Activated T-cell treated with anti-CD3 and anti-CD28 coated beads, Interleukin-2, amount 50 U/mL, for 24 hours (primary cell): ENCODE measurements around the gene CREB5.
"Not testable (repeated sequence)": the region's sequence is repeated elsewhere in the genome, so short reads cannot be mapped to it uniquely, and the experiment has no call there.

ENCODE experiments used
- DNase-seq: peaks from one replicate; pipeline ENCODE4 v3.0.0-alpha.2; 2020
- H3K27ac Mint-ChIP-seq: 2 replicates; pipeline ENCODE4 v1.8.0; 2020; ENCODE audit warnings: mild to moderate bottlenecking, mixed read lengths
- H3K27me3 Mint-ChIP-seq: 2 replicates; pipeline ENCODE4 v1.8.0; 2020; ENCODE audit warnings: mixed read lengths
- H3K36me3 Mint-ChIP-seq: 2 replicates; pipeline ENCODE4 v1.8.0; 2020; ENCODE audit warnings: low read depth, mixed read lengths
- H3K4me1 Mint-ChIP-seq: 2 replicates; pipeline ENCODE4 v1.8.0; 2020; ENCODE audit warnings: low read depth, mixed read lengths
- H3K4me3 Mint-ChIP-seq: 2 replicates; pipeline ENCODE4 v1.8.0; 2020; ENCODE audit warnings: mild to moderate bottlenecking, moderate library complexity, mixed read lengths
- H3K9me3 Mint-ChIP-seq: 2 replicates; pipeline ENCODE4 v1.8.0; 2020; ENCODE audit warnings: mixed read lengths

CREB5 gene

DNA sequence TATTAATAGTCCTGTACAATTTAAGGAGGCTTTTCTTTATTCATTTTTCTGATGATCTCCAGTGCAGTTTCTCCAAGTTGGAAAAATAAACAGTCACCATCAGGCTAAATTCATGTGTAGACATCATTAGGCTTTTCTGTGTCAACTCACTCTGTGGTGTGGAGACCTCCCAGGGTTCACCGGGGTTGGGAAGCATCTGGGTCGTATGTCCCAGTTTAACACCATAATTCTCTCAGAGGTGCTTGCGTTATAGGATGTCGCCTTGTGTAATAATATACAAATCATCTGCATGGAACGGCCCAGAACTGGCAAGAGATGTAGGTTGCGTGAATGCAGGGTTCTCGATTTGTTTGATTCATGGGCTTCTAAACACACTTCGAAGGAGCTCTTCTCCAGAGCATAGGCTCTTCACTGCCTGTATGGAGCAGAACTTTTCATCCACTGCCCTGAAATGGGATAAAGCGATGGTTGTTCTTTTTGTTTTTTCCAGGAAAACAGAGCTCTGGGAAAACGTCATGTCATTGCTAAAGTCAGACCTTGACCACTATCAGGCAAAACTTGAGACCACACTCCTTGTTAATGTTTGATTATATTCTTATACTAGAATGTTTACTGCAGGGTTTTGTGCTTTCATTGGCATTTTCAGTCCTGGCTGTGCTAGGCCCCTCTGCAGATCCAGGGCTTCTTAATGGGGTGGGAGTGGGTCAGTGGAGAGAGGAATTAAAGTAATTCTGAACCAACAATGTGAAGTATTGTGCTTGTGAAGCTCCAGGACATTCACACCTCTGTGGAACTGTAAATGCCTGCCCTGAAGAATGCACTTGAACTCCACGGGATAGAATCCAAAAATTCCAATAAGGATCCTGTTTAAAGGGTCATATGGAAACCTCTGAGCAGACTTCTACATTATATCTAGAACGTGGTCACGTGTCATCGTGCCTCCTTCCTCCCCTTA is 373.0 kb downstream of the CREB5 start:
- Mint-ChIP-seq H3K27ac (no peak overlapping the region), H3K36me3 (no peaks in the 10 kb centered on the region), H3K4me1 (peaks cover 4% of the 10 kb centered on the region), H3K27me3 (peaks cover 4% of the 10 kb centered on the region), H3K4me3 (no peak overlapping the region), H3K9me3 (no peaks in the 10 kb centered on the region)
- DNase-seq = no peak

DNA sequence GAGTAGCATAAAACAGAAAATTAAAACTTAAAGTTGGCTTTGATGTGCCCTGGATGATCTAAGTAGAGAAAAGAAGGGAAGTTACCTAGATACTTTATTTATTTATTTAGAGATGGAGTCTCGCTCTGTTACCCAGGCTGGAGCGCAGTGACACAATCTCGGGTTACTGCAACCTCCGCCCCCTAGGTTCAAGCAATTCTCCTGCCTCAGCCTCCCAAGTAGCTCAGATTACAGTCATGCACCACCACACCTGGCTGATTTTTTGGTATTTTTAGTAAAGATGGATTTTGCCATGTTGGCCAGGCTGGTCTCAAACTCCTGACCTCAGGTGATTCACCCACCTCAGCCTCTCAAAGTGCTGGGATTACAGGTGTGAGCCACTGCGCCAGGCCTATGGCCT is 373.8 kb downstream of the CREB5 start:
- not testable (repeated sequence) for H3K4me1 Mint-ChIP-seq, DNase-seq, H3K27ac Mint-ChIP-seq, H3K36me3 Mint-ChIP-seq, H3K4me3 Mint-ChIP-seq, H3K27me3 Mint-ChIP-seq, H3K9me3 Mint-ChIP-seq

DNA sequence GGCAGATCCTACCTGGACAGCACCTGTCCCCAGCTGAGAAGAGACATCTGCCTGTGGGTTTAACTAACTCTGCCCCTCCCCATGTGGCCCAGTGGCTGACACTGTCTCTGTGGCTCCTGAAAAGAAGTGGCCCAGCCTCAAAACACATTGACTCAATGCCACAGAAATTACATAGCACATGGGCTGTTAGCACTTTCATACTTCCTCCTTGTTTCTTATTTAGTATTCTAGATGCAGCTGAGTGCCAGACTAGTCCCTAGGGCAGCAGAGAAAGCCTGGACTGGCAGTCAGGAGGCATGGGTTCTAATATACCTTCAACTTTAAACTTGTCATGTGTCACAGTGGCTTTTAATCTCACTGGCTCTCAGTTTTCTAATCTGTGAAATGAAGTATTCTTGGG is 374.8 kb downstream of the CREB5 start:
- no peak overlapping the region for H3K27ac Mint-ChIP-seq
- H3K36me3 Mint-ChIP-seq = no peaks in the 10 kb centered on the region
- H3K4me3 Mint-ChIP-seq = no peak overlapping the region
- H3K27me3 Mint-ChIP-seq = peaks cover 7% of the 10 kb centered on the region
- H3K4me1 Mint-ChIP-seq = peaks cover 4% of the 10 kb centered on the region
- H3K9me3 Mint-ChIP-seq = no peaks in the 10 kb centered on the region
- DNase-seq = no peak

- Mint-ChIP-seq H3K27me3 (peaks cover 14% of the 10 kb centered on the region), H3K36me3 (no peaks in the 10 kb centered on the region)
These were observed 378.1 kb downstream of the CREB5 start for GRCh38 chr7:28790467-28790866.

DNA sequence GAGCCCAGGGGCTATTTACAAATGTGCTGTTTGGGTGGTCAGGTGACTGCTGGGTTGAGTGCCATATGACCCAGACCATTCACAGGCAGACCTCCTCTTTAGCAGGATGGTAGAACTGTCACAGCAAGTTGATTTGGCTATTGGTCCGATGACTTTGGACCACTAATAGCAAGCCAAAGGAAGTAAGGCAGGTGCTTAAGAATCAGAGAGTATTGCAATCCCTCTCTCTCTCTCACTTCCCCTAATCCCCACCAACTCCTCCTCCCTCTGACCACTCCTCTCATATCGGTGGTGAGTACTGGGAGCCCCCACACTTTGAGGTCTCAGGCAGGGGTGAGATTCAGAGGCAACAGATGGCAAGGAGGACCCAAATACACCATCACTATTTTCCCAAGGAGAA is 380.5 kb downstream of the CREB5 start:
- H3K9me3 Mint-ChIP-seq = no peaks in the 10 kb centered on the region
- no peaks in the 10 kb centered on the region for H3K36me3 Mint-ChIP-seq
- H3K27me3 Mint-ChIP-seq = peaks cover 16% of the 10 kb centered on the region
- no peaks in the 10 kb centered on the region for H3K4me1 Mint-ChIP-seq
- H3K27ac Mint-ChIP-seq = no peak overlapping the region
- no peak for DNase-seq
- no peak overlapping the region for H3K4me3 Mint-ChIP-seq

More at GRCh38 chr7:28790467-28790866, 378.1 kb downstream of the CREB5 start:
- DNase-seq = no peak
- H3K4me1 Mint-ChIP-seq = no peaks in the 10 kb centered on the region
- no peak overlapping the region for H3K27ac Mint-ChIP-seq
- no peaks in the 10 kb centered on the region for H3K9me3 Mint-ChIP-seq
- H3K4me3 Mint-ChIP-seq = no peak overlapping the region

DNA sequence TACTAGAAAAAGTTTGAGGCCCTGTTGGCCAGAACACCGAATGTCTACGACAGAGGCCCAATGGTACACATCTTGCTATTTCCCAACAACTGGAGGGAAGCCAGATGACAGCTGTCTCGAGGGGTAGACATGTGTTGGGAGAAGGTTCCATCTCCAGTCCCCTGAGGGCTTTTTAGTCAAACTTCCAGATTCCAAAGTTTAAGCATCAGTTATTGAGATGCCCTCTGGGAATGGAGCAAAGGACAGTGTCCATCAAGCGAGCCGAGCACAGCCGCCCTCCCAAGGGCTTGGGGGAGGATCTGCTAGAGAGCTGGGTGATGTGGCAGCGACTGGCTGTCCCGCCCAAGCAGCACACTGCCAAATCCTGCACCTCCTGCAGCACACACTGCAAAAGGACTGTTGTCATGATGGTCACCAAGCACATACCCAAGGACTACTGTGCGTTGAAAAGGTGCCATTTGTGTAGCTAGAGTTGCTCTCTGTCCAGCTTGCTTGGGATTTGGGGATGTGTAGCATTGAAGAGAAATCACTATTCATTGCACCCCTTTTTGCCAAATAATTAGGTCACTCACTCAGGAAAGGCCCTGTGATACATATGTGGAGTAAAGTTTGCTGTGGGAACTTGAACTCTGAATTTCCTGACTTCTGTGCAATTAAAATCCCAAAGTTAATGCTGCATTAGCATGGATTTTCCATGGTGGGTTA is 381.2 kb downstream of the CREB5 start:
- H3K9me3 Mint-ChIP-seq = no peaks in the 10 kb centered on the region
- H3K4me3 Mint-ChIP-seq = no peak overlapping the region
- H3K36me3 Mint-ChIP-seq = no peaks in the 10 kb centered on the region
- H3K27me3 Mint-ChIP-seq = peaks cover 16% of the 10 kb centered on the region
- H3K4me1 Mint-ChIP-seq = no peaks in the 10 kb centered on the region
- DNase-seq = no peak
- no peak overlapping the region for H3K27ac Mint-ChIP-seq

DNA sequence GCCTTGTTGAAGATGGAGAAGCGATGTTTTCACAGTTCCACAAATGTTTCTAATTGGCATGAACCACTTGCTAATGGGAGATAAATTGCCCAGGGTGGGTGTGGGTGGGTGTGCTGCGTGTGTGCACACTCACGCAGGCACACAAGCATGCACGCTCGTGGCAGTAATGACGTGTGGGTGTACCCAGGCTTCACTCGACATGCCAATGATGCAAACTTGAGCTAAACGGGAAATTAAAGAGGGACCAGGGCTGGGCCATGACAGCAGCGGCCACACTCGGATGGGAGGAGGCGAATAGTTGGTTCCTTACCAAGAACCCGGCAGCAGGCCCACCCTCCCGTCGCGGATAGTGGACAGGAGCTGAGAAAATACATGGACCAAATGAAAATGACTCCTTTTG is 386.0 kb downstream of the CREB5 start:
- no peak overlapping the region for H3K27ac Mint-ChIP-seq
- peaks cover 6% of the 10 kb centered on the region for H3K27me3 Mint-ChIP-seq
- H3K4me1 Mint-ChIP-seq = no peaks in the 10 kb centered on the region
- no peaks in the 10 kb centered on the region for H3K9me3 Mint-ChIP-seq
- no peak for DNase-seq
- no peaks in the 10 kb centered on the region for H3K36me3 Mint-ChIP-seq
- no peak overlapping the region for H3K4me3 Mint-ChIP-seq

DNA sequence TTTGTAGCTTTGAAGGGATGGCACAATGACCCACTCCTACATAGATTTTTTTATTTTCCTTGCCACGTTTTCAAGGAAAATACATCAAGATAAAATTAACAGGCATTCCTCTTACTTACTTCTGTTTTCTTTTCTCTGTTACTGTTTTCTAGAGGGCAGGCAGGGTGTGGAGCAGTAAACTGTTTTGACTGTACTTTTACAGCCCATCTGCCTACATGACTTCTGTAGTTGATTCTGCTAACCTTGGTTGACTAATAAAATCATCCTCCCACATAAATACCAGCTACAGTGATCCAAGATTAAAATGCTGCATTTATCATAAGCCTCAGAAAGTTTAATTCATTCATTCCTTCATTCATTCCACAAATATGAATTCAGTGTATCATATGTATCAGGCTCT is 387.3 kb downstream of the CREB5 start:
- no peaks in the 10 kb centered on the region for H3K36me3 Mint-ChIP-seq
- H3K9me3 Mint-ChIP-seq = no peaks in the 10 kb centered on the region
- no peak overlapping the region for H3K27ac Mint-ChIP-seq
- DNase-seq = no peak
- H3K4me3 Mint-ChIP-seq = no peak overlapping the region
- H3K27me3 Mint-ChIP-seq = peaks cover 8% of the 10 kb centered on the region
- H3K4me1 Mint-ChIP-seq = no peaks in the 10 kb centered on the region

DNA sequence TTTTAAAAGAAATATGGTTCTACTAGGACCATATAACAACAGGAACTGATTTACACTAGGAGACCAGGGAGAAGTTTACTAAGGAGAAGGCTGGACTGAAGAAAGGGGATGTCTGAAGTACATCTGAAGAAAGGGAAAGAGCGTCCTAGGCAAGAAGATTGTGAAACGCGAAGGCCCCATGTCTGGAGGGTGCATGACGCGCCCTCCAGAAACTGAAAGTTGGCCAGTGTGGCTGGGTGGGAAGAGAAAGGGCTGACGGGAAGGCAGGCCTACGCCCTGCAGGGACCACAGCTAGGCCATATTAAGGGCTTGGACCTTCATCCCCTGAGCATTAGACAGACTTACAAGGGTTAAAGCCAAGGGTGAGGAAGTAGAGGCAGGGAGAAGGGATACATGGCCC is 387.8 kb downstream of the CREB5 start:
- H3K9me3 Mint-ChIP-seq = no peaks in the 10 kb centered on the region
- H3K36me3 Mint-ChIP-seq = no peaks in the 10 kb centered on the region
- no peak for DNase-seq
- H3K27ac Mint-ChIP-seq = no peak overlapping the region
- H3K4me3 Mint-ChIP-seq = no peak overlapping the region
- no peaks in the 10 kb centered on the region for H3K4me1 Mint-ChIP-seq
- peaks cover 7% of the 10 kb centered on the region for H3K27me3 Mint-ChIP-seq

DNA sequence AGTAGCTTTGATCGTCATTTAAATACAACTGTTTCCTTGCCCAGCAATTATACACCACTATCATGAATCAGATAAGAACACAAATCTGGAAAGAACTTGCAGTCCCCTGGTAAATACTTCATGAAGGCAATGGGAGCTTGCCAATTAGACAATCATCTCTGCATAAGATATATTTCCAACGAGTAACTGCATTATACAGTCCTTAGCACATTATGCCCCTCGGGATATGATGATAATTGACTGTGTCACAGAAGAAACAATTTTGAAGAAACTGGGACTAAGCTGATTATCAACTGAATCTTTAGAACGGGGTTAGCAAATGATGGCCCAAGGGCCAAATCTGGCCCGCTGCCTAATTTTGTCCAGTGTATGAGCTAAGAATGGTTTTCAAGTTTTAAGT is 390.1 kb downstream of the CREB5 start:
- no peaks in the 10 kb centered on the region for H3K9me3 Mint-ChIP-seq
- peaks cover 5% of the 10 kb centered on the region for H3K27me3 Mint-ChIP-seq
- no peak overlapping the region for H3K27ac Mint-ChIP-seq
- no peak for DNase-seq
- H3K36me3 Mint-ChIP-seq = no peaks in the 10 kb centered on the region
- H3K4me1 Mint-ChIP-seq = no peaks in the 10 kb centered on the region
- no peak overlapping the region for H3K4me3 Mint-ChIP-seq

DNA sequence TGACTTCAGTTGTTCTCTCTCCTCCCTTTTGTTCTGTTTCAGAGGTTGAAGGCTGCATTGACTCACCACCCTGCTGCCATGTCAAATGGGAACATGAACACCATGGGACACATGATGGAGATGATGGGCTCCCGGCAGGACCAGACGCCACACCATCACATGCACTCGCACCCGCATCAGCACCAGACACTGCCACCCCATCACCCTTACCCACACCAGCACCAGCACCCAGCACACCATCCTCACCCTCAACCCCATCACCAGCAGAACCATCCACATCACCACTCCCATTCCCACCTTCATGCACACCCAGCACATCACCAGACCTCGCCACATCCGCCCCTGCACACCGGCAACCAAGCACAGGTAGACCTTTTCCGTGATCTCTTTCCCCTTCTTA is 391.8 kb downstream of the CREB5 start:
- H3K4me1 Mint-ChIP-seq = no peaks in the 10 kb centered on the region

DNA sequence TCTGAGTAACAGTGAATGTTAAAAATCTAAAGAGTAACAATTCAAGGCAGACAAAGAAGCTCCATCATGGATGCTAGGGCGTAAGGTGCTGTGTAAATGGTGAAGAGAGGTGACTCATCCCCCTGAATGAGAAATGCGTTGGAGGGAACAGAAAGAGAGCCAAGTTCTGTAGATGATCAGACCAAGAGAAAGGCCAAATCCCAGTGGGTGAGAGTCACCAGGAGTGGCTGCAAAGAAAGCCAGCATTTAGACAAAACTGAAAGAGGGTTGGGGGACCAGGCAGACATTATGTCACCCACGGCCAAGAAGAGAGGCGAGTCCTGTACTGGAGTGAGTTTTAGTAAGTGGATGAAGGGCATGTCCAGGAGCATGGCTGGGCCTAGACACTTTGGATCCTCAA is 392.7 kb downstream of the CREB5 start:
- Mint-ChIP-seq H3K36me3 (no peaks in the 10 kb centered on the region), H3K27me3 (peaks cover 8% of the 10 kb centered on the region), H3K9me3 (no peaks in the 10 kb centered on the region), H3K4me1 (no peaks in the 10 kb centered on the region), H3K27ac (no peak overlapping the region), H3K4me3 (no peak overlapping the region)
- no peak for DNase-seq

More for the DNA sequence above, 391.8 kb downstream of the CREB5 start:
- H3K9me3 Mint-ChIP-seq = no peaks in the 10 kb centered on the region
- no peak overlapping the region for H3K27ac Mint-ChIP-seq
- no peak overlapping the region for H3K4me3 Mint-ChIP-seq
- H3K27me3 Mint-ChIP-seq = peaks cover 8% of the 10 kb centered on the region
- no peaks in the 10 kb centered on the region for H3K36me3 Mint-ChIP-seq
- DNase-seq = no peak

DNA sequence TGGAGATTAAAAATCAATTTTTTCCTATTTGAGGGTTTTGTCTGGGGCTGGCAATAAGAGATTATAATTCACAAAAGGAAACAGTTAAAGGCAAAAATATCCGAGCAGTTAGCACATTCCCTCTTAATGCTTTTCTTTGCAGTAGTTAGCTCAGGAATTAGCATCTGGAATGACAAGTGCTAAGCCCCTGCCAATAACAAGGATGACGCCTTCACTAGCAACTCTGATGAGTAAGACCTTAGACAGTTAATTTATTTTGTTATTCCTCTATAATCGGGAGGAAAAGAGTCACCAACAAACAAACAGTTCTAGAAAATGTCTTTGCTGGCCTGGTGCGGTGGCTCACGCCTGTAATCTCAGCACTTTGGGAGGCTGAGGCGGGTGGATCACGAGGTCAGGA is 394.5 kb downstream of the CREB5 start:
- Mint-ChIP-seq H3K4me3 (no peak overlapping the region), H3K36me3 (no peaks in the 10 kb centered on the region), H3K27me3 (peaks cover 8% of the 10 kb centered on the region), H3K27ac (no peak overlapping the region), H3K4me1 (no peaks in the 10 kb centered on the region), H3K9me3 (no peaks in the 10 kb centered on the region)
- no peak for DNase-seq

DNA sequence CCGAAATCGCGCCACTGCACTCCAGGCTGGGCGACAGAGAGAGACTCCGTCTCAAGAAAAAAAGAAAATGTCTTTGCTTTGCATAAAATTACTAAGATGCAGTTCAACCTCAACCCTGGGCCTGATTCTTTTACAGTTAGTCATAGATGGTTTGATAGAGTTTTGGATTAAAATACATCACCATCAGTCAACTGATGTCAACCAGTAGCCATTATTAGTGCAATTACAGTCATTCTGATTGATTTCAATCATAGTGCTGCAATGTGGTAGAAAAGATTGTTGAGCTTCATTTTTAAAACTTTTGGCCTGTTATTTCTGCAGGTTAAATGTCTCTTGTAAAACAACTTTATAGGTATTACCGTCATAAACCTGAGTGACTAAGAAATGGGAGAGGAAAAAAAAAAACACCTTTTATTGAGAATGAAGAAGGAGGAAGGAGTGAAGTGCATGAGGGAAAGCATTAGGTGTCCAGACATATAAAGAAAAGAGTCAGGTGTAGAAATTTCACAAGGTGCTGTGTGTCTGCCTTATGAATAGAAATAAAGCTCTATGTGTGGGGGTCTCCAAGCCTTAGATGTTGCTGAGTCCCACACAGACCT is 395.2 kb downstream of the CREB5 start:
- no peak overlapping the region for H3K4me3 Mint-ChIP-seq
- no peak overlapping the region for H3K27ac Mint-ChIP-seq
- no peak for DNase-seq
- no peaks in the 10 kb centered on the region for H3K4me1 Mint-ChIP-seq
- H3K9me3 Mint-ChIP-seq = no peaks in the 10 kb centered on the region
- peaks cover 8% of the 10 kb centered on the region for H3K27me3 Mint-ChIP-seq
- H3K36me3 Mint-ChIP-seq = no peaks in the 10 kb centered on the region
